Kidney (tissue), 14 donors: ENCODE data around the gene USH1C. TPM values are rescaled to one million over a fixed set of nuclear protein-coding genes. Genes with fewer than 3 reads are reported as not detected.
A peak's percentile ranks its signal among the peaks of the same experiment; 100 is the strongest.

ENCODE experiments used
- DNase-seq, 5 donors: peaks; one replicate each; pipeline ENCODE4 v3.0.0-alpha.2; 2013 to 2020
- FAIRE-seq: peaks from 2 replicates; lab custom pipeline; 2012; peaks lifted over from hg19 to GRCh38; lab: Jason Lieb, UNC
- H3K27ac ChIP-seq, 2 donors: one replicate each; pipeline ENCODE4 v1.7.0; 2013; ENCODE audit warnings: low read depth in 2 of 2, low read length in 2 of 2, inconsistent platforms in 1 of 2
- H3K27me3 ChIP-seq: one replicate; pipeline ENCODE4 v1.7.1; 2013; ENCODE audit warnings: low read length, inconsistent platforms; ENCODE audit not compliant: control insufficient read depth, insufficient read depth
- H3K36me3 ChIP-seq, 3 donors: one replicate each; pipeline versions ENCODE4 v1.7.0 to v1.7.1; 2013; ENCODE audit warnings: low read length in 3 of 3, control low read depth in 1 of 3, inconsistent platforms in 1 of 3; ENCODE audit not compliant: insufficient read depth in 3 of 3, control insufficient read depth in 2 of 3
- H3K4me1 ChIP-seq, 3 donors: one replicate each; pipeline versions ENCODE4 v1.7.0 to v1.7.1; 2013; ENCODE audit warnings: low read length in 3 of 3, inconsistent platforms in 1 of 3, low read depth in 1 of 3; ENCODE audit not compliant: control insufficient read depth in 2 of 3, insufficient read depth in 2 of 3
- H3K4me3 ChIP-seq, 3 donors: one replicate each; pipeline versions ENCODE4 v1.7.0 to v1.8.1; 2013; ENCODE audit warnings: low read length in 3 of 3, control low read depth in 1 of 3, inconsistent platforms in 1 of 3
- H3K9ac ChIP-seq, 3 donors: one replicate each; pipeline versions ENCODE4 v1.7.0 to v1.7.1; 2013; ENCODE audit warnings: low read length in 3 of 3, control low read depth in 1 of 3, inconsistent platforms in 1 of 3
- H3K9me3 ChIP-seq, 3 donors: one replicate each; pipeline versions ENCODE4 v1.7.0 to v1.7.1; 2013; ENCODE audit warnings: low read length in 3 of 3, control low read depth in 1 of 3, inconsistent platforms in 1 of 3; ENCODE audit not compliant: control insufficient read depth in 2 of 3, insufficient read depth in 1 of 3
- intact Hi-C: fragments of 100-400 bp; cut with DNase I; formaldehyde crosslinking; loops from one replicate; pipeline ENCODE4 v1.11.1; 2022
- polyA plus RNA-seq: library from polyadenylated mRNA; stranded (reverse); fragments of 350-450 nt; fragmentation: Illumina TruSeq; extraction: RNeasy Lipid Tissue Mini Kit (QIAGEN cat#74804); gene quantifications from one replicate; pipeline ENCODE4 v1.2.3, GENCODE V29; 2014; ENCODE audit warnings: low read depth, low replicate concordance; ENCODE audit not compliant: insufficient read depth
- total RNA-seq: library from RNA; stranded (reverse); fragmentation: NEBNext Ultra II Directional; extraction: Animal tissue kit (Norgen Biotek cat#: 25700); gene quantifications from one replicate; pipeline ENCODE4 v1.2.1, GENCODE V29; 2021
- TF ChIP-seq, protein P1 (sequence below): IDR thresholded peaks from 3 replicates; pipeline ENCODE4 v1.5.1; 2012; ENCODE audit warnings: mild to moderate bottlenecking, moderate library complexity, borderline replicate concordance; ENCODE audit not compliant: insufficient read depth; ENCODE audit errors: extremely low read depth
- donor health status: control.
- donor health status: control.
- donor health status: control.
- donor health status: control.
- donor health status: control.
- donor health status: DM: yes; HTN: yes; CAD: no.
- donor health status: Normal renal cell carcinoma (clear cell type).

USH1C gene
- total and polyA plus RNA-seq, 2 donors from 2014 or later, result 38.6 to 107 TPM

DNA sequence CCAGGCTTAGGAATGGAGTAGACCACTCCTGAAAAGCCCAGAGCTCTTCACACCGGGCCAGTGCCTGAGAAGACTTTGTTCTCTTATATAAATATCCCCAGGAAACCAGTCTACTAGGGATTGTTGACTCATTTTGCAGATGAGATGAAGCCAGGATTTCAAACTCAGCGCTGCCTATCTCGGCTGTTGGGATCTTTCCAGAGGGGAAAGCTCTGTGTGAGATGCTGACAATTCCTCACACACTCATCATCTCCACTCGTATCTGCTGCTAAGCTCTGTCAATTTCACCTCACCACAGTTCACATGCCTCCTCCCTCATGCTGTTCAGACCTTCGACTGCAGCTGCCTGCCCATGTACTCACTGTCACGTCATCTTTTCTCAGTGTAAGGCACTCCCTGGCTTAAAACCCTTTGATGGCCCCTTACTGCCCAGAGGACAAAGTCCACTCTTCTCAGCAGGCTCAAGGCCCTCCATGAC is 12.5 kb downstream of the USH1C start:
- no peaks in the 10 kb centered on the region for H3K36me3 ChIP-seq
- H3K9me3 ChIP-seq, result no peaks in the 10 kb centered on the region
- peak overlapping the region in 1 of 2 donors; percentile 19 for H3K27ac ChIP-seq
- DNase-seq, result peak in 1 of 5 donors; percentile 25
- no peak overlapping the region for H3K9ac ChIP-seq
- no peak overlapping the region for H3K4me3 ChIP-seq
- peaks cover 0 to 18% (median 6%) of the 10 kb centered on the region in 3 donors for H3K4me1 ChIP-seq
- H3K27me3 ChIP-seq, result no peaks in the 10 kb centered on the region
- FAIRE-seq, result no peak
- TF ChIP-seq, protein P1, sequence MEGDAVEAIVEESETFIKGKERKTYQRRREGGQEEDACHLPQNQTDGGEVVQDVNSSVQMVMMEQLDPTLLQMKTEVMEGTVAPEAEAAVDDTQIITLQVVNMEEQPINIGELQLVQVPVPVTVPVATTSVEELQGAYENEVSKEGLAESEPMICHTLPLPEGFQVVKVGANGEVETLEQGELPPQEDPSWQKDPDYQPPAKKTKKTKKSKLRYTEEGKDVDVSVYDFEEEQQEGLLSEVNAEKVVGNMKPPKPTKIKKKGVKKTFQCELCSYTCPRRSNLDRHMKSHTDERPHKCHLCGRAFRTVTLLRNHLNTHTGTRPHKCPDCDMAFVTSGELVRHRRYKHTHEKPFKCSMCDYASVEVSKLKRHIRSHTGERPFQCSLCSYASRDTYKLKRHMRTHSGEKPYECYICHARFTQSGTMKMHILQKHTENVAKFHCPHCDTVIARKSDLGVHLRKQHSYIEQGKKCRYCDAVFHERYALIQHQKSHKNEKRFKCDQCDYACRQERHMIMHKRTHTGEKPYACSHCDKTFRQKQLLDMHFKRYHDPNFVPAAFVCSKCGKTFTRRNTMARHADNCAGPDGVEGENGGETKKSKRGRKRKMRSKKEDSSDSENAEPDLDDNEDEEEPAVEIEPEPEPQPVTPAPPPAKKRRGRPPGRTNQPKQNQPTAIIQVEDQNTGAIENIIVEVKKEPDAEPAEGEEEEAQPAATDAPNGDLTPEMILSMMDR, result no peak
- intact Hi-C loops, result no loop called here

GRCh38 chr11:17531071-17531600 is 13.1 kb downstream of the USH1C start:
- intact Hi-C loops, result no loop called here
- TF ChIP-seq, protein P1, result no peak
- DNase-seq (no peak), FAIRE-seq (no peak)
- H3K27ac ChIP-seq, result peak overlapping the region in 1 of 2 donors; percentile 19
- H3K27me3 ChIP-seq, result no peaks in the 10 kb centered on the region
- H3K36me3 ChIP-seq, result no peaks in the 10 kb centered on the region
- no peak overlapping the region for H3K4me3 ChIP-seq
- no peaks in the 10 kb centered on the region for H3K9me3 ChIP-seq
- H3K9ac ChIP-seq, result no peak overlapping the region
- H3K4me1 ChIP-seq, result peaks cover 0 to 22% (median 6%) of the 10 kb centered on the region in 3 donors

DNA sequence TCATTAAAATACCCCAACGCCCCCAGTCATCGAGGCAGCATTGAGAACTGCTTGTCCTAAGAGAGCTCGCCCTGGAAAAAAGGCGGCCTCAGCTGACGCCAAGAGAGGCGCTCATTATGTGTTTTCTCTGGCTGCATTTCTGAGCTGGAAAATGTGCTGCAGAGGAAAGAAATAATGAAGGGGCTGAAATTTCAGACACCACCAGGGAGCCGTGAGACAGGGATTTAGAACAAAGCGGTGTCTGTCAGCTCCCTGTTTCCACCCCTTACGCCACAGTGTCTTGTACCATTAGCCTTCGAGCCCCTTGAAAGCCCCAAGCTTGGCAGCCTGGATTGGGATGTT is 14.4 kb downstream of the USH1C start:
- no peak overlapping the region for H3K27ac ChIP-seq
- DNase-seq (peak in 3 of 5 donors; percentile 28 to 62 (median 60)), FAIRE-seq (no peak)
- TF ChIP-seq, protein P1, result no peak
- H3K4me1 ChIP-seq, result peaks cover 0 to 20% (median 6%) of the 10 kb centered on the region in 3 donors
- no peaks in the 10 kb centered on the region for H3K36me3 ChIP-seq
- no peaks in the 10 kb centered on the region for H3K27me3 ChIP-seq
- intact Hi-C loops, result no loop called here
- no peak overlapping the region for H3K9ac ChIP-seq
- no peaks in the 10 kb centered on the region for H3K9me3 ChIP-seq
- no peak overlapping the region for H3K4me3 ChIP-seq
